NCI-H2227 (cell line): ENCODE measurements around the gene SLC22A5.

Experiments used
- DNase-seq: peaks from one replicate; lab custom pipeline; 2025; ENCODE audit not compliant: unreplicated experiment; lab: John Stamatoyannopoulos, UW

SLC22A5 gene

DNA sequence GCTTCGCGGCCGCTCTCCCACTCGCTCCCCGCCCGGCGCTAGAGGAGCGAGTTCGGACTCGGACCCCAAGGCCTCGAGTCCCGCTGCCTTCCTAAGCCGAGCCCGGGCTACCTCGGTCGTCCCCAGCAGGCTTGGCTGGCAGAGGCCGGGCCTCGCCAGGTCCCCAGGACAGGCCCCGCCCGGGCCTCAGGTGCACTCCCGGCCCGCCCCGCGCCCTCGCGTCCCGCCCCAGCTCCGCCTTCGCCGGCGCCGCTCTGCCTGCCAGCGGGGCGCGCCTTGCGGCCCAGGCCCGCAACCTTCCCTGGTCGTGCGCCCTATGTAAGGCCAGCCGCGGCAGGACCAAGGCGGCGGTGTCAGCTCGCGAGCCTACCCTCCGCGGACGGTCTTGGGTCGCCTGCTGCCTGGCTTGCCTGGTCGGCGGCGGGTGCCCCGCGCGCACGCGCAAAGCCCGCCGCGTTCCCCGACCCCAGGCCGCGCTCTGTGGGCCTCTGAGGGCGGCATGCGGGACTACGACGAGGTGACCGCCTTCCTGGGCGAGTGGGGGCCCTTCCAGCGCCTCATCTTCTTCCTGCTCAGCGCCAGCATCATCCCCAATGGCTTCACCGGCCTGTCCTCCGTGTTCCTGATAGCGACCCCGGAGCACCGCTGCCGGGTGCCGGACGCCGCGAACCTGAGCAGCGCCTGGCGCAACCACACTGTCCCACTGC lies at the start of gene SLC22A5:
Gene SLC22A5, plus strand, starts transcription at position 237 of the 707 bp plus-strand sequence. Its CDS starts 263 bp downstream, at position 500.
- peak; percentile 75 for DNase-seq

- no peak for DNase-seq
Observed at GRCh38 chr5:132319975-132320374, 49.5 kb upstream of the SLC22A5 start.

DNA sequence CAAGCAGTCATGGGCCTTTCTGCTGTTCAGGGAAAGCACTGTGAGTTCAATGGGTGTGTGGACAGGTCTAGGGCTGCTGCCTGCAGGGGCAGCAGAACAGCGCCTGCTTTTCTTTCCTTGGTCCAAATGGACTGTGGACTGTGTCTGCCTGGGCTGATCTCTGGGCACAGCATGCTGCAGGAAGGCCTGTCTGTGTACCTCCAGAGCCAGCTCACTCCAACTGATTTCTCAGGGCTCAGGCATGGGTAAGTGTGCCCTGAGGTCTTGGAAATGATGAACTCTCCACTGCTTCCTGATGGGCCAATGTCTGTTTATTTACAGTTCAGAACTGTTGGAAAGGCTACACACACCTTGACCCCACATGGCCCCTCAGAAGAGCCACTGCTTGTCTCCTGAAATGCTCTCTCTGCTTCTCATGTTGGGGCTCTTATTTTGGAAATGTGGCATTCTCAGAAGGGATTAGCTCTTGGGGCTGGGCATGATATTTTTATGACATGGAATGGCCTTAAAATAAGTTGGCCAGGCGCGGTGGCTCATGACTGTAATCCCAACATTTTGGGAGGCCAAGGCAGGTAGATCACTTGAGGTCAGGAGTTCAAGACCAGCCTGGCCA lies 48.3 kb upstream of the SLC22A5 start:
- no peak for DNase-seq

GRCh38 chr5:132322266-132322665 lies 47.2 kb upstream of the SLC22A5 start:
- DNase-seq = no peak

DNA sequence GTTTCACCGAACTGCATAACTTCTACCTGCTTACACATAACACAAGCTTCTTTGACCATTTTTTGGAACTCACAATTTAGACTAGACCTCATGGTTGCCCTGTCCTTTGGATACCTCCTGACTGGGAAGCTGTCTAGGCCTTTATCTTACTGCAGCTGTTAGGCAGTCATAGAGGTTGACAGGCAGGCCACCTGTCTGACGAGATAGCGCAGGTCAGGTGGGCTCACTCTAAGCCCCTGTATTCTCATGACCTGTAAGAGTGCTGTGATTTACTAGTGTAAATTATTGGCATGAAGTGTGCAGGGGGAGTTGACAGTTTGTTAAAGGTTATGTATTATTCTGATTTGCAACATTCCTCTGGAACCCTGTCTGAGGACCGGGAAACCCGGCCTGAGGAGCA lies 46.3 kb upstream of the SLC22A5 start:
- no peak for DNase-seq

DNA sequence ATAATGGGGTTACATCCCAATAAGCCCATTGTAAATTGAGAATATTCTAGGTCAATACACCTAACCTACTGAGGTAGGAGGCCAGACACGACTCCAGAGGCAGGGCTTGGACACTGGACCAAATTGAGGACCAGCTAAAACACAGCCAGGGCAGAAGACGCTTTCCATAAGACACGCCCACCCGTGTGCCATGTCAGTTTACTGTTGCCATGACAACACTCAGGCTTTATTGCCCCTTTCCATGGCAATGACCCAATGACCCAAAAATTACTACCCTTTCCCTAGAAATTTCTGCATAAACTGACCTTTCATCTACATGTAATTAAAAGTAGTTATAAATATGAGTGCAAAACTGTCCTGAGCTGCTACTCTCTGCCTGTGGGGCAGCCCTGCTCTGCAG lies 43.8 kb upstream of the SLC22A5 start:
- DNase-seq = peak; percentile 25

DNA sequence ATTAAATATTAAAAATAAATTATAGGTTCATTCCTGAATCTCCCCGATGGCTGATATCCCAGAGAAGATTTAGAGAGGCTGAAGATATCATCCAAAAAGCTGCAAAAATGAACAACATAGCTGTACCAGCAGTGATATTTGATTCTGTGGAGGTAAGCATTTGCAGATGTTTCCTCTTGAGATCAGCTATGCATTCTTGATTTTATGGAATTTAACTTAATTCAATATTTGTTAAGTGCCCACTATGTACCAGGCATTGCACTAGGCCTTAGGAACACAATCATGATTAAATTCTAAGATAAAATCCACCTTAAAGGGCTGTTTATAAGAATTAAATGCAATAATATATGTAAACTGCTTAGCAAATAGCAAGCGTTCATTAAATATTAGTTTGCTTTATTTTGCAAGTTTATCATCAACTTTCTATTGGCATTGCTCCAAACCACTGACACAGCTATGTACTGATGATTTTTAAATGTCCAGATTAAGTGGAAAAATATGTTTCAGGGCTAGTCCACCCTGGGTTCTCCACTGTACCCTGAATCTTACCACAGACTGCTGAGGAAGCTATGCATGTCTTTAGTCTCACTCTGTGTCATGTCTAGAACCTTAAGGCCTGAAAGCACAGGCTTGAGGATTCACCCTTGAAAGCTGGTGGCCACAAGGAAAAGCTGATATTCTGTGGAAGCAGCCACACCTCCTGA lies 42.1 kb upstream of the SLC22A5 start:
- no peak for DNase-seq

GRCh38 chr5:132334812-132335211 lies 34.7 kb upstream of the SLC22A5 start:
- no peak for DNase-seq

DNA sequence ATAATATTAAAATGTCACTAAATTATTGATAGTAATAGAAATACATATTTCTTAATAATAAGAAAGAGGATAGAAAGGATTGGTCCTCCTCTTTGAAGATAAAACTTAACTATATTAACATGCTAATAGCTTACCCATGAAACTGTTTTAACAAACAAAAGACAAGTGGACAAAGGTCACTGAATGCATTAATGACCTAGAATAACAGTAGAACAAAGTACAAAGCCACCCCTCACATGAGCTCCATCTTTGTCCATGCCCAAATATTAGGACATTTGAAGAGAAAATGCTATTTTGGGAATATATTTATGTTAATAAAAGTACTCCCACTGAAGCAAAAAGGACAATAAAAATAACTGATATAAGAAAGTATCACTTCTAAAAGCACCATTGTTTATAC lies 34.1 kb upstream of the SLC22A5 start:
- no peak for DNase-seq

DNA sequence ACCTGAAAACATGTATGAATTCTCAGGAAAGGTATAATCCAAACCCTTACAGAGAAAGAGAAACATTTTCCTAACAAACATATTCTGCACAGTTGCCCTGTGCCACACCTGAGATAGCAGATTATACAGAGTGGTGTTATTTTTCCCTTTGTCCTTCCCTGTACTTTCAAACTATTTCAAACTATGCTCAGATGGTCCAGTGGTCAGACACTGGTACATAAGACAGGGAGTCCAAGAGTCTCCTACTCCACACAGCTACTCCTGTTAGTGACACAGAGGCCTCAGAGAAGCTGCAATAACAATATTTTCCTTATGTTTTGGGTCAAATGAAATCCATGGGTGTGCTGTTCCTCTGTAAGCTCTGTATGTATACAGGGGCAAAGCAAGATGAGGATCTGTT lies 30.0 kb upstream of the SLC22A5 start:
- no peak for DNase-seq

- no peak for DNase-seq
Observed at GRCh38 chr5:132342291-132343180, 27.0 kb upstream of the SLC22A5 start.

- no peak for DNase-seq
Observed at GRCh38 chr5:132344775-132345514, 24.6 kb upstream of the SLC22A5 start.

DNA sequence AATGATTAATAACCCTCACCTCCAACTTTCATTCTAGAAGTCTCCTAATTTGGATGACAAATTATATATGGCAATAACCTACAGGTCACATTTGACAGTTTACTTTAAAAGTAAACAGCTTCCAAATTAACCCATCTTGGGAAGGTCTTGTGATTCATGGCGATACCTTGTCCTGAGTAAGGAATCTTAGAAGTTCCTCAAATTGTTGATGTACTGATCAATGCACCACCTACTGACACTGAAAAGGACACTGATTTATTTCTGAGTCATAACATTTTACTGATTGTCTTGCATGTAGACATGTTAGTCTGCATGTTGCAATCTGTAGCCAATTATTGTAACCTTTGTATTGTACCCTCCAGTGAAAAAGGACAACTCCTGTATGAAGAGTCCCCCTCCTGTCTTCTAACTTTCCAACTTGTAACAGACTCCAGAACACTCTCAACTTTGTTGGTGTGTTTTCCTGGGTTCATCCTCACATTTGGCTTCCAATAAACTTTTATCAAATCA lies 16.0 kb upstream of the SLC22A5 start:
- DNase-seq = no peak

DNA sequence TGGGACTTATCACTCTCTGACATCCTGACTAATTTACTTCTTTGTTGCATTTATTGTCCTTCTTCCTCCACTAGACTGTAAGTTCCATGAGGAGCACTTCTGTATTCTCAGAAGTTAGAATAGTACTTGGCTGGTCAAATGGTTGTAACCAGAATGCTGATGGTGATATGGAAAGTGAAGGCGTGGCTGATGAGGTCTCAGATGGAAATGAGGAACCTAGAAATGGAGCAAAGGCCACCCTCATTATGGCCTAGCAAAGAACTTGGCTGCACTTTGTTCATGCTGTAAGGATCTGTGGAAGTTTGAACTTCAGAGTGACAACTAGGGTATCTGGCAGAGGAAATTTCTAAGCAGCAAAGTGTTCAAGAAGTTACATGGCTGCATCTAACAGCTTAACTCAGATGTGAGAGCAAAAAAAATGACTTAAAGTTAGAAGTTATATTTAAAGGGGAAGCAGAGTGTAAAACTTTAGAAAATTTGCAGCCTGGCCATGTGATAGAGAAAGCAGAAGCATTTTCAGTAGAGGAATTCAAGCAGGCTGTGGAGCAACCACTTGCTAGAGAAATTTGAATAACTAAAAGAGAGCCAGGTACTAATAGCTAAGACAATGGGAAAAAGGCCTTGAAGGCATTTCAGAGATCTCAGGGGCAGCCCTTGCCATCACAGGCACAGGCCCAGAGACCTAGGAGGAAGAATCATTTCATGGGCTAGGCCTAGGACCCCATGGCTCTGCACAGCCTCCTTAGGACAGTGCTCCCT lies 14.9 kb upstream of the SLC22A5 start:
- DNase-seq = no peak

DNA sequence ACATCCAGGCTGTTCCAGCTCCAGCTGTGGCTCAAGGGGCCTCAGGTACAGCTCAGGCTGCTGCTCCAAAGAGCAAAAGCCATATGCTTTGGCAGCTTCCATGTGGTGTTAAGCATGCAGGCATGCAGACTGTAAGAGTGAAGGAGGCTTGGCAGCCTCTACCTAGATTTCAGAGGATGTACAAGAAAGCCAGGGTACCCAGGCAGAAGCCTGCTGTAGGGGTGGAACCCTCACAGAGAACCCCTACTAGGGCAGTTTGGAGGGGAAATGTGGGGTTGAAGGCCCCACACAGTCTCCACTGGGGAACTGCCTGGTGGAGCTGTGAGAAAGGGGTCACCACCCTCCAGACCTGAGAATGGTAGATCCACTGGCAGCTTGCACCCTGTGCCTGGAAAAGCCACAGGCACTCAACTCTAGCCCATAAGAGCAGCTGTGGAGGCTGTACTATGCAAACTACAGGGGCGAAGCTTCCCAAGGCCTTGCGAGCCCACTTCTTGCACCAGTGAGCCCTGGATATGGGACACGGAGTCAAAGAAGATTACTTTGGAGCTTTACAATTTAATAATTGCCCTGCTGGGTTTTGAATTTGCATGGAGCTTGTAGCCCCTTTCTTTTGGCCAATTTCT lies 14.3 kb upstream of the SLC22A5 start:
- no peak for DNase-seq

- DNase-seq = no peak
Observed at GRCh38 chr5:132358775-132359174, 10.7 kb upstream of the SLC22A5 start.

DNA sequence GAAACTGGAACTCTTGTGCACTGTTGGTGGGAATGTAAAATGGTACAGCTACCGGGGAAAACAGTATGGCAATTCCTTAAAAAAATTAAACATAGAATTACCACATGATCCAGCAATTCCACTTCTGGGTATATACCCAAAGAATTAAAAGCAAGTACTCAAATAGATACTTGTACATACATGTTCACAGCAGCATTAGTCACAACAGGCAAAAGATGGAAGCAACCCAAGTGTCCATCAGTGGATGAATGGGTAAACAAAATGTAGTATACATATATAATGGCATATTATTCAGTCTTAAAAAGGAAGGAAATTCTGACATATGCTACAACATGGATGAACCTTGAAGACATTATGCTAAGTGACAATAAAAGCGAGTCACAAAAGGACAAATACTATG lies 7.4 kb upstream of the SLC22A5 start:
- no peak for DNase-seq

DNA sequence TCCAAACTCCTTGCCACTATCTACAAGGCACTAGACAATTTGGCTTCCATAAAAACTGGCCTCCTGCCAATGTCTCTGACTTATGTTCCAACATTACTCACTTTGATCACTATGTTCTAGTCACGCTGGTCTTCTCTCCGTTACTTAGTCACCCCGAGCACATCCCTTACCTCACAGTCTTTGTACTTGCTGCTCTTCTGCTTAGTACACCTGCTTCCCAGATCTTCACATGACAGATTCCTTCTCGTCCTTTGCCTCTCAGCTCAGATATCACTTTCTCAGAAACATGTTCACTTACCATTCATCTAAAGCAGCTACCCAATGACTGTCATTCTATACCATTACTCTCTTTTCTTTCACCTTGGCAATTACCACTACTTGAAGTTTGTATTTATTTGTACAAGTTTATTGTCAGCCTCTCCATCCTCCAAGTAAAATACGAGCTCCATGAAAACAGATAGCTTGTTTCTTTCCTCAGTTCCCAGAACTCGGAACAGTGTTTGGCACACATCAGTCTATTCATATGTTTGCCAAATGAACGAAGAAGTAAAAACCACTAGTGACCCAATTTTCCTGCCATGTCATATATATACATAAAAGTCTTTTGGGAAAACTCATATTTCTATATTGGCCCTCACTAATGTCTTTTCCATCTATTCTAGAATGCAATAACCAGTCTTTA lies 5.9 kb upstream of the SLC22A5 start:
- DNase-seq = no peak

DNA sequence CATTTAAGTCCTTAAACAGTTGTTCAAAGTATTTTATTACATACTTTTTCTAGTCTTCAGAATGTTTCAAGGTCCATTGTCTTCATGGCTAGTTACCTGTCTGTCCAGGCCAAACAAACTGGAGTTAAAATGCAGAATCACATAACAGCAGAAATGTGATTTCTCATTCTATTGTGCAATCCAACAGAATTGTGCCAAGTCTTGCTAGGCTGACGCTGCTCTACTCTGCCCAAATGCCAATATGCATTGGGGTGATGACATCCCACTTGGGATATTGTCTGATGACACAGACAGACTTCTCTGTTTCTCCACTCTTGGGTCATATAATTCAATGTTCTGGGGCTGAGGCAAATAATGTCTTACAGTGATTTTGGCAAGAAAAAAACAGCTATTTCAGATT lies 5.2 kb upstream of the SLC22A5 start:
- no peak for DNase-seq
